ENCODE data around the gene GTPBP2. TPM values are rescaled to one million over a fixed set of nuclear protein-coding genes. Genes with fewer than 3 reads are reported as not detected.

Gene GTPBP2
- total RNA-seq, 1 donor from 2014 or later, result 77.6 TPM

GRCh38 chr6:43629505-43630300 is 639 bp upstream of the GTPBP2 start:
- peaks cover 14% of the 10 kb centered on the region for H3K36me3 Mint-ChIP-seq
- DNase-seq (ENCODE audit: extremely low spot score, unreplicated experiment), result peak; percentile 91
- no peaks in the 10 kb centered on the region for H3K9me3 Mint-ChIP-seq
- peaks cover 28% of the 10 kb centered on the region for H3K4me1 Mint-ChIP-seq (ENCODE audit: unreplicated experiment)
- no peaks in the 10 kb centered on the region for H3K27me3 Mint-ChIP-seq
- no peak for TF ChIP-seq CTCF (conservative IDR thresholded peaks at IDR 0.05)
- H3K27ac Mint-ChIP-seq, result peak overlapping the region; percentile 100
- peak overlapping the region; percentile 98 for H3K4me3 Mint-ChIP-seq

- no peaks in the 10 kb centered on the region for H3K27me3 Mint-ChIP-seq
- no peak for TF ChIP-seq CTCF (conservative IDR thresholded peaks at IDR 0.05)
- peaks cover 22% of the 10 kb centered on the region for H3K4me1 Mint-ChIP-seq (ENCODE audit: unreplicated experiment)
- no peaks in the 10 kb centered on the region for H3K9me3 Mint-ChIP-seq
- peak overlapping the region; percentile 98 for H3K4me3 Mint-ChIP-seq
- H3K27ac Mint-ChIP-seq, result peak overlapping the region; percentile 100
- peaks cover 17% of the 10 kb centered on the region for H3K36me3 Mint-ChIP-seq
- DNase-seq (ENCODE audit: extremely low spot score, unreplicated experiment), result no peak
These were observed 516 bp downstream of the GTPBP2 start for GRCh38 chr6:43628393-43629103.

GRCh38 chr6:43627008-43627825 is 1.8 kb downstream of the GTPBP2 start:
- Mint-ChIP-seq H3K4me3 (peak overlapping the region; percentile 82), H3K4me1 (ENCODE audit: unreplicated experiment) (peaks cover 22% of the 10 kb centered on the region), H3K36me3 (peaks cover 19% of the 10 kb centered on the region), H3K27ac (peak overlapping the region; percentile 100), H3K9me3 (no peaks in the 10 kb centered on the region), H3K27me3 (no peaks in the 10 kb centered on the region)
- TF ChIP-seq CTCF (conservative IDR thresholded peaks at IDR 0.05), result no peak
- no peak for DNase-seq (ENCODE audit: extremely low spot score, unreplicated experiment)

GRCh38 chr6:43625393-43625992 is 3.6 kb downstream of the GTPBP2 start:
- no peaks in the 10 kb centered on the region for H3K9me3 Mint-ChIP-seq
- H3K4me1 Mint-ChIP-seq (ENCODE audit: unreplicated experiment), result peaks cover 22% of the 10 kb centered on the region
- H3K27ac Mint-ChIP-seq, result no peak overlapping the region
- H3K4me3 Mint-ChIP-seq, result no peak overlapping the region
- DNase-seq (ENCODE audit: extremely low spot score, unreplicated experiment), result no peak
- peaks cover 25% of the 10 kb centered on the region for H3K36me3 Mint-ChIP-seq
- no peaks in the 10 kb centered on the region for H3K27me3 Mint-ChIP-seq
- no peak for TF ChIP-seq CTCF (conservative IDR thresholded peaks at IDR 0.05)

GRCh38 chr6:43624786-43625288 is 4.2 kb downstream of the GTPBP2 start:
- Mint-ChIP-seq H3K27me3 (no peaks in the 10 kb centered on the region), H3K4me3 (no peak overlapping the region), H3K27ac (no peak overlapping the region), H3K9me3 (no peaks in the 10 kb centered on the region), H3K4me1 (ENCODE audit: unreplicated experiment) (peaks cover 17% of the 10 kb centered on the region), H3K36me3 (peaks cover 26% of the 10 kb centered on the region)
- no peak for TF ChIP-seq CTCF (conservative IDR thresholded peaks at IDR 0.05)
- no peak for DNase-seq (ENCODE audit: extremely low spot score, unreplicated experiment)
